ENCODE measurements around the gene RAB40AL.
"Not testable (repeated sequence)": the region's sequence is repeated elsewhere in the genome, so short reads cannot be mapped to it uniquely, and the experiment has no call there.

The RAB40AL gene, protein sequence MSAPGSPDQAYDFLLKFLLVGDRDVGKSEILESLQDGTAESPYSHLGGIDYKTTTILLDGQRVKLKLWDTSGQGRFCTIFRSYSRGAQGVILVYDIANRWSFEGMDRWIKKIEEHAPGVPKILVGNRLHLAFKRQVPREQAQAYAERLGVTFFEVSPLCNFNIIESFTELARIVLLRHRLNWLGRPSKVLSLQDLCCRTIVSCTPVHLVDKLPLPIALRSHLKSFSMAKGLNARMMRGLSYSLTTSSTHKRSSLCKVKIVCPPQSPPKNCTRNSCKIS

DNA sequence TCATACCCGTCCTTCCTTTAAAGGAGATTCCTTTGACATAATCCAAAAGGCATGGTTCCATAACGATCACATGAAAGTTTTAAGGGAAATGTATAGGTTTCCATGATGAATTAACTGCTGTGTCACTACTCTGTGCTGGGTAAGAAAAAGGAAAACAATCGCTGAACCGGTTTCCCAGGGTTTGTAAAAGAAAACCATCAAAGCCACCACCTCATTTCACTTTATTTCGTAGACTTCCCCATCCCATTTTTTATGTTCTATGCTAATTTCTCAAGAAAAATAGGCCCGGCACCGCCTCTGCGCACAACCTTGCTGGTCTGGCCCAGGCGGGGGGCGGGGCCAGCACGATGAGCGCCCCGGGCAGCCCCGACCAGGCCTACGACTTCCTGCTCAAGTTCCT lies at the start of gene RAB40AL:
TSS of gene RAB40AL (plus strand) at position 301 of the 400 bp plus-strand sequence. CDS start at position 348, 47 bp downstream.
- not testable (repeated sequence) for DNase-seq

DNA sequence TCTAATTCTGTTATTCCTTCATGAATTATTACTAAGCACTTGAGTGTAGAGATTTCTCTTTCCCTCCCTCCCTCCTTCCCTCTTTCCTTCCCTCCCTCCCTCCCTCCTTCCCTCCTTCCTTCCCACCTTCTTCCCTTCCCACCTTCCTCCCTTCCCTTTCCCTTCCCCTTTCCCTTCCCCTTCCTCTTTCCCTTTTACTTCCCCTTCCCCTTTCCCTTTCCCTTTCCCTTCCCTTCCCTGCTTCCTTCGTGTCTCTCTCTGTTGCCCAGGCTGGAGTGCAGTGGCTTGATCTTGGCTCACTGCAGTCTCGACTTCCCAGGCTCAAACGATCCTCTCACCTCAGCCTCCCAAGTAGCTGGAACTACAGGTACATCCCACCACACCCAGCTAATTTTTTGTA lies 49.4 kb upstream of the RAB40AL start:
- no peak for DNase-seq

- DNase-seq: no peak
Measured at GRCh38 chrX:102892103-102892502, 45.0 kb upstream of the RAB40AL start.

DNA sequence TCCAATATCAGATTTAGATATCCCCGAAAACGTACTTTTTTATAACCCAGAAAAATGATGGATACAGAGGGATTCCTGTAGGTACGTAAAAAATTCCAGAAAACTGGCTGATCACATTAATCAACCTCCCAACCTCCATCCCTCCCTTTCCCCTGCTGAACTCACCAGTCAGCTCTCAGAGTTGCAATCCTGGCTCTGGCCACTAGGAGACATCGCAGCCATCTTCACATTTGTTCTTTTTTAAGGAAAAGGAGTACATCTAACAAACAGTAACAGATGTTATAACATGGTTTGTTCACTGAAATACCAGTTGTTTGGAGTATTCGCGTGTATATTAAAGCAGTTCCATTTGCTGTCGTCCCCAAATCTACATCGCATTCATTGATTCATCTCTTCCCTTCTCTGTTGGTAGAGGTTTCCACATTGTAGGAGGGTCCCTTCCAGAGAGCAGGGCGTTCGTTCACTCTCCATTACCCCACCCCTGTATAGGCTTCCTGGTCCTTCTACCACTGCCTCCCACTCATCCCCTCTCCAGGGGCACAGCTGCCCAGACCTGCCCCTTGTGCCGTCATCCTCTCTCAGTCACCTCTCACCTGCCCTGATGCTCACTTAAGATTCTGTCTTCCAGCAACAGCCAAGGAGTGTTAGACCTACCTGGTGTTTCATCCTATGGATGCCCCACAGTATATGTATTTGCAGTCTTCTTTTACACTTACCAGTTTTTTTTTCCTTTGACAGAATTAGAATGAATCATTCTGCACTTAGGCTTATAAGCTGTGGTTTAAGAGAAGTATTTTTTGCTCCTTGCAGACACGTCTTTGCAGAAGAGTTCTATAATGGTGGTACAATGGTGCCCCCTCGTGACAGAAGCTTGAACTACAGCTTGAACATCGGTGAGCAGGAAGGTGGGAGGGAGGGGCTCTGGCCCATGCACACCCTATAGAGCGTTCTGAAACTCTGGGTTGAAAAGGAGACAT lies 36.8 kb upstream of the RAB40AL start:
- DNase-seq: peak; percentile 62

- no peak for DNase-seq
Measured at GRCh38 chrX:102902355-102902754, 34.7 kb upstream of the RAB40AL start.

DNA sequence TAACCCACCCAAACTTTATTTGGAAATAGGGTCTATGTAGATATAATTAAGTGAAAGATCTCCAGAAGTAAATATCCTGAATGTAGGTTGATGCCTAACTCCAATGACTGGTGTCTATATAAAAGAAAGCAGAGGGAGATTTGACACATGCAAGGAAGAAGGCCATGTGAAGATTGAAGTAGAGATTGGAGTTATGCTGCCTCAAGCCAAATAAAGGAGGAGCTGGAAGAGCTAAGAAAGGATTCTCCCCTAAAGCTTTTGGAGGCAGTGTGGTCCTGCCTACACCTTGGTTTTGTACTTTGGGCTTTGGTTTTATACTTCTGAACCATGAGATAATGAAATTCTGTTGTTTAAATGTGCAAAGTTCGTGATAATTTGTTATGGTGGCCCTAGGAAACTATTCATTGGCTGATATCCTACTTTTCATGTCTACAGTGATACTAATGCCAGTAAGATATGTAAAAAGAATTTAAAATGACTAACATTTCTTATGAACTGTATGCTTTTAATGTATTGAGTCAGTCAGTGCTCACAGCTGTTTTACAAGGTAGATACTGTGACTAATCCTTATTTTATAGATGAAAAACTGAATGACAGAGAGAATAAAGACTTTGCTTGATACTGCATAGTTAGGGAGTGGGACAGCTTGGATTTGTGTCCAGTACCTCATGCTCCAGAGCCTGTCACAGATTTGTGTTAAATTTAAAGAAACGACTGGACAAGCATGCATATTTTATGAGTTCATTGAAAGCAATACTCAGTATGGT lies 5.9 kb upstream of the RAB40AL start:
- DNase-seq: no peak

DNA sequence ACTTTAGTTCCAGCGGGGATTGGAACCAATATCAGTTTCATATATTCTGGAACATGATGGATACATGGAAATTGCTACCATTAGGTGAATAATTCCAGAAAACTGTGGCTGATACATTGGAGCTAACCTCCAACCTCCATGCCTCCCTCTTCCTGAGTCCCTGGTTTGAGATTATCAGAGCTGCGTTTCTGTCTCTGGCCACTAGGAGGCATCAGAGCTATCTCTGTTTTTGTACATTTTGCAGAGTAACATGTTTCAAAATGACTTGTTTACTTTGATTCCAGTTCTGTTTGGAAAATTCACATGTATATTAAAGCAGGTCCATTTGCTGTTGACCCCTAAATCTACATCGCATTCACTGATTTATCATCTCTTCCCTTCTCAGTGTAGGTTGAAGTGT lies 2.4 kb upstream of the RAB40AL start:
- peak; percentile 23 for DNase-seq

DNA sequence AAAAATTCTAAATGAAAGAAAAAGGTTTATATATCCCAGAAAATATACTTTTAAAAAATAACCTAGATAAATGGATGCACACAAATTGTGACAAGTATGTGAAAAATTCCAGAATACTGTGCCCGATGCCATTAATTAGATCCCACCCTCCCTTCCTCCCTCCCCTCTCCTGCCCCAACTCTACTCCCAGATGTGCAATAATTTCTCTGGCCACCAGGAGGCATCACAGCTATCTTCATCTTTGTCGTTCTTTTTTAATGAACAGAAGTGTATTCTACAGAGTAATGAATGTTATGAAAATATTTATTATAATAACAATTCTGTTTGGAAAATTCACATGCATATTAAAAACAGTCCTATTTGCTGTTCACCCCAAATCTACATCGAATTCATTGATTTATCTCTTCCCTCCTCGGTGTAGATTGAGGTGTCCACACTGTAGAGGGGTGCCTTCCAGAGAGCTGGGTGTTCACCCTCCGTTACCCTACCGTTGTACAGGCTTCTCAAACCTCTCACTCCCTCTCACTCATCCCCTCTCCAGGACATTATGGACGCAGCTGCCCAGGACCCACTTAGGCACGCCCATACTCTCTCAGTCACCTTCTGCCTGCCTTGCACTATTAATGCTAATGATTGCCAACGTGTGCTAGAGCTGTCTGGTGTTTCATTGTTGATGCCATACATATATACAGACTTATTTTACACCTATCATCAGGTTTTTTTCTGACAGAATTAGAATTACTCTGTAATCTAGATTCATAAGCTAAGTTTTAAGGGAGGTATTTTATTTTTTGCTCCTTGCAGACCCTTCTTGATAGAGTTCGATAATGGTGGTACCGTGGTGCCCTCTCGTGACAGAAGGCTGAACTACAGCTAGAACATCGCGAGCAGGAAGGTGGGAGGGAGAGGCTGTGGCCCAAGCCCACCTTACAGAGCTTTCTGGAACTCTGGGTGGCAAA lies 14.1 kb downstream of the RAB40AL start:
- DNase-seq: peak; percentile 50

DNA sequence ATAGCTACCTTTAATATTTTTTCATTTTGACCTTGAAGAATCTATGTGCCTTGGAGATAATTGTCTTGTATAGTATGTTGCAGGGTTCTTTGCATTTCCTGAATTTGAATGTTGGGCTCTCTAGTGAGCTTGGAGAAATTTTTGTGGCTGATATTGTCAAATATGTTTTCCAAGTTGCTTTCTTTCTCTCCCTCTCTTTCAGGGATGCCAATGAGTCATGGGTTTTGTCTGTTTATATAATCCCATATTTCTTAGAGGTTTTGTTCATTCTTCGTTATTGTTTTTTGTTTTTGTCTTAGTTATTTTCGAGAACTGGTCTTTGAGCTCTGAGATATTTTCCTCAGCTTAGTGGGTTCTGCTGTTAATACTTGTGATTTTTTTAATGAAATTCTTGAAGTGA lies 20.7 kb downstream of the RAB40AL start:
- DNase-seq: no peak

DNA sequence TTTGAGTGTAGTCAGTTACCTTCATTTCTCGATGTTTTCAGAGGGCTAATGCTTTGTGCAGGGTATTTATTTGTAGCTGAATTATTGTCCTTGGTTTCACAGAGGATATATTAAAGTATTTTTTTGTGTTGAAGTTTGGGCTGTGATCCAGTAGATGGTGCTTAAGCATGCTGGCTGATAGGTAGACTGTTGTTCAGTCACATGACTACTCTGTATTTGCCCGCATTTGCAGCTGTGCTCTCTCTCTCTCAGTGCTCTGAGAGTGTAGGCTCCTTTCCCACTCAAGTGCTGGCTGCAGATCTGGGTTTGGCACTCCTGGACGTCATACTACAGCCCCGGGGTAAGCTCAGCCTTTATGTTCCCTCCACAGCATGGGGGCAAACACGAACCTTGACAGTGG lies 21.7 kb downstream of the RAB40AL start:
- no peak for DNase-seq

- no peak for DNase-seq
Measured at GRCh38 chrX:102959471-102959870, 22.4 kb downstream of the RAB40AL start.

DNA sequence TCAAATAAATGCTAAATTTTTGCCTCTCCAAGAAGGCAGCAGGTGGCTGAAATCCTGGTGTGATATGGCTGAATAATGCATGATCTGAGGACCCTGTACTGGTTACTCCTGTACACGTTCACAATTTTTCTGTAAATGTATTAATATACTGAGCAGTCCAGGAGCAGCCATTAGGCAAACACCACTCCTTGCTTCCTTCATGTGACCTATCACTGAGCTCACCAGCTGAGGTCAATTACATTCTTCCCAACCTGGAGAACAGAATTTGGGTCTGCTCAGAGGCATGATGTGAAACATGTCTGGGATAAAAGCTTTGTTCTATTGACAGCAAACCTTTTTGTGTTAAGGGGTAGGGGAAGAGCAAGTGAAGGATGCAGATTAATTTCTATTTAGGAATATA lies 26.9 kb downstream of the RAB40AL start:
- DNase-seq: no peak

DNA sequence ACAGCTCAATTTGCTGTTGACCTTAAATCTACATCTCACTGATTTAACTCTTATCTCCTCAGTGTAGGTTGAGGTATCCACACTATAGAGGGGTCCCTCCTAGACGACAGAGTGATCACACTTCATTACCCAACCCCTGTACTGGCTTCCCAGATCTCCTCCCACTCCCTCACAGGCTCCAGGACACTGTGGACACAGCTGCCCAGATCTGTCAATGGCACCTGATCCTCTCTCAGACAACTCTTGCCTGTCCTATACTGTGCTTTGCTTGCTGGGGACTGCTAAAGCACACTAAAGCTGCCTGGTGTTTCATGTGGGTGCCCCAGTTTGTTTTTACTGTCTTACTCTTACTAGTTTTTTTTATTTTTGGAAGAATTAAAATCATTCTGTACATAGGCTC lies 27.9 kb downstream of the RAB40AL start:
- no peak for DNase-seq

DNA sequence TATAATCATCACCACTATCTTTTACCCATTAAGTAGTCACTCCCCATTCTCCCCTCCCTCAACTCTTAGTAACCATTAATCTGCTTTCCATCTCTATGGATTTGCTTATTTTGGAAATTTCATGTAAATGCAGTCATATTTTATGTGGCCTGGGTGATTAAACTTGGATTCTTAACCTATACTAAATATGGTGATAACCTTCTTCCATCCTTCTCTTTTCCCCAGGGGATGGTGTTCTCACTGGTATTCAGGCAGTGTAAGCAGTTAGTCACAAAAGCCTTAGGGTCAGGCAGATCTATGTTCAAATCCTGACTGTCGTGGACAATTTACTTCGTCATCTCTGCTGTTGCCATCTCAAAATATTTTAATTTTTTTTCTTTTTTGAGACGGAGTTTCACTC lies 29.6 kb downstream of the RAB40AL start:
- DNase-seq: no peak

DNA sequence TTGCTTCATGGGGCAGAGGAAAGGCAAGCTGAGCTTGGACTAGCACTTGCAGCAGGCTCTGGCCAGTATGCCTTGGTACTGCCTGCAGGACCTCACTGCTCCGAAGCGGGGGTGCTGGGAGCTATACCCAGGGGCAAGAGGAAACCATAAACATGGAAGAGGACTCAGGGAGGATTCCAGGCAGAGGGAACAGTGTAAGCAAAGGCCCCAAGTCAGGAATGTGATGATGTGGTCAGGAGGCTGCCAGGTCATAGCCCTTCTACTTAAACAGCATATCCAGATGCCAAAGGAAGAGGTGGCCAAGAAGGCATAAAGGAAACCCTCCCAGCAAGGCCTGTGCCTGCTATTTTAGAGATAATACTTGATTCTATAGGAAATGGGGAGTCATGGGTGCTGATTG lies 31.1 kb downstream of the RAB40AL start:
- no peak for DNase-seq

DNA sequence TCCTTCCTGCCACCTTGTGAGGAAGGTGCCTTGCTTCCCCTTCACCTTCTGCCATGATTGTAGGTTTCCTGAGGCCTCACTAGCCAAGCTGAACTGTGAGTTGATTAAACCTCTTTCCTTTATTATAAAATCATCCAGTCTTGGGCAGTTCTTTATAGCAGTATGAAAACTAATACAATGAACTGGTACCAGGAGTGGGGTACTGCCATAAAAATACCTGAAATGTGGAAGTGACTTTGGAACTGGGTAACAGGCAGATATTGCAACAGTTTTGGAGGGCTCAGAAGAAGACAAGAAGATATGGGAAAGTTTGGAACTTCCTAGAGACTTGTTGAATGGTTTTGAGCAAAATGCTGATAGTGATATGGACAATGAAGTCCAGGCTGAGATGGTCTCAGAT lies 34.5 kb downstream of the RAB40AL start:
- not testable (repeated sequence) for DNase-seq

GRCh38 chrX:102975016-102975415 lies 37.9 kb downstream of the RAB40AL start:
- no peak for DNase-seq

DNA sequence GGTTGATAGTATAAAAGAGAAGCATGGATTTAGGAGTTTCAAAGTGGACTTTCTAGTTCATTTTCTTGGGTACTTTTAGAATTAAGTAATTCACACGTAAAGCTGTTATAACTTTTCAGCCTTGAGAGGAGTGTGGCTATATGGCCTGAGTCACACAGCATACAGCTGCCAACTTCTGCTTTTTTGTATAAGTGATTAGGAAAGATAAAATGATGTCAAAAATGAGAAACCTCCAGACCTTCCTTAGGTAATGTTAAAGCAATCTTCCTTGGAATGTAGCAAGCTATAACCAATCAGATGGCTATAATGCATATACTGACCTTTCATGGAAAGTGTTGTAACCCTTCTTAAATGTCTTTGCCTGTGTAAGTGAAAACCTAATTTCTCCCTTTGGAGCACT lies 39.2 kb downstream of the RAB40AL start:
- DNase-seq: no peak

- no peak for DNase-seq
Measured at GRCh38 chrX:102976793-102977495, 39.9 kb downstream of the RAB40AL start.

DNA sequence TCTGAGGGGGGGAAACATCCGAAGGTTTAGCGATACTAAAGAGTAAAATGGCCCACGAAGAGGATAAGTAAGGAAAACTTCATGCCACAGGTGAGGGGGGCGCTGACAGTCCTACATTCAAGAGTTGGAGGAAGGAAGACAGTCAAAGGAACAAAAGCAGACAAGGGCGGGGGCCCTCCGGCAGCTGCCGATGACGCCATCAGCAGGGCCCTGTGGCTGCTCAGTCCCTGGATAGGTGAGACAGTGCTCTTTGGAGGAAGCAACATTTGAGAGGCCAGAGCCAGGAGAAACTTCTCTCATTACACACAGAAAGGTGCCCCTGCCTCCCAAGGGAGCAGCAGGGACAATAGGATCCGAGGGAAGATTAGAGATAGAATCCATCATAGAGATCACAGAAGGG lies 41.5 kb downstream of the RAB40AL start:
- DNase-seq: no peak

DNA sequence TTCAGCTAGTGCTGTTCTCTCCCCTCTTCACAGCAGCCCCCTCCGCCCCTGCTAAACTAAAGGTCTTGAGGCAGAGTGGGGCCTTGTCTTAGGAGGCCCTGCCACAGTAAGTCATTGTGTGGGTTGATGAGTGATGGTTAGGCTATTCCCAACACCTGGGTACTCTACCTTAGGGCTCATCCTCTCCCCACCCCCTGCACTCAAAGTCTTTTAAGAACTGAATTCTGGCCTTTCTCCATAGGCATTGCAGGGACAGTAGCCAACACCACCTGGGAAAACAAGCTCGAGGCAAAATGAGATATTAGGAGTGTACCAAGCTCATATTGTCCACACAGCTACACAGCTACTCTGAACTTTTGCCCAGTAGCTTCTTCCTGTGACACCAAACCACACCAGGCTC lies 42.5 kb downstream of the RAB40AL start:
- DNase-seq: no peak

All from CD4-positive, alpha-beta T cell treated with Interleukin-12 subunit alpha and Interleukin-12 subunit beta, for 1 hour (primary cell).